Measurements from ENCODE around the gene MAP3K5.

Gene MAP3K5

DNA sequence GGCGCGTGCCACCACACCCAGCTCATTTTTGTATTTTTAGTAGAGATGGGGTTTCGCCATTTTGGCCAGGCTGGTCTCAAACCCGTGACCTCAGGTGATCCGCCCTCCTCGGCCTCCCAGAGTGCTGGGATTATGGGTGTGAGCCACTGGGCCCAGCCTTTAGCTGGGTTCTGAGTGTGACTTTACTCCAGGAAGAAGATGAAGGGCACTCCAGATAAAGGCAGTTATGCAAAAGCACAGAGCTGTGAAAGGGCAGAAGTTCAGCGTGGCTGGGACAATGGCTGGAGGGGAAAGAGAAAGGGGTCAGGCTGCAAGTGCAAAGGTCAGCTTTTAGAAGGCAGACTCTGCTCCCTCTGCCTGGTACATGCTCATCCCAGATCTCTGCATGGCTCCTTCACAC lies 39.7 kb downstream of the MAP3K5 start (continued):
- TF ChIP-seq, protein P1, sequence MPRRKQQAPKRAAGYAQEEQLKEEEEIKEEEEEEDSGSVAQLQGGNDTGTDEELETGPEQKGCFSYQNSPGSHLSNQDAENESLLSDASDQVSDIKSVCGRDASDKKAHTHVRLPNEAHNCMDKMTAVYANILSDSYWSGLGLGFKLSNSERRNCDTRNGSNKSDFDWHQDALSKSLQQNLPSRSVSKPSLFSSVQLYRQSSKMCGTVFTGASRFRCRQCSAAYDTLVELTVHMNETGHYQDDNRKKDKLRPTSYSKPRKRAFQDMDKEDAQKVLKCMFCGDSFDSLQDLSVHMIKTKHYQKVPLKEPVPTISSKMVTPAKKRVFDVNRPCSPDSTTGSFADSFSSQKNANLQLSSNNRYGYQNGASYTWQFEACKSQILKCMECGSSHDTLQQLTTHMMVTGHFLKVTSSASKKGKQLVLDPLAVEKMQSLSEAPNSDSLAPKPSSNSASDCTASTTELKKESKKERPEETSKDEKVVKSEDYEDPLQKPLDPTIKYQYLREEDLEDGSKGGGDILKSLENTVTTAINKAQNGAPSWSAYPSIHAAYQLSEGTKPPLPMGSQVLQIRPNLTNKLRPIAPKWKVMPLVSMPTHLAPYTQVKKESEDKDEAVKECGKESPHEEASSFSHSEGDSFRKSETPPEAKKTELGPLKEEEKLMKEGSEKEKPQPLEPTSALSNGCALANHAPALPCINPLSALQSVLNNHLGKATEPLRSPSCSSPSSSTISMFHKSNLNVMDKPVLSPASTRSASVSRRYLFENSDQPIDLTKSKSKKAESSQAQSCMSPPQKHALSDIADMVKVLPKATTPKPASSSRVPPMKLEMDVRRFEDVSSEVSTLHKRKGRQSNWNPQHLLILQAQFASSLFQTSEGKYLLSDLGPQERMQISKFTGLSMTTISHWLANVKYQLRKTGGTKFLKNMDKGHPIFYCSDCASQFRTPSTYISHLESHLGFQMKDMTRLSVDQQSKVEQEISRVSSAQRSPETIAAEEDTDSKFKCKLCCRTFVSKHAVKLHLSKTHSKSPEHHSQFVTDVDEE (CRISPR knock-in tag; IDR thresholded peaks at IDR 0.05), result no peak
- TF ChIP-seq ZC3H10 (CRISPR knock-in tag; IDR thresholded peaks at IDR 0.05), result no peak

DNA sequence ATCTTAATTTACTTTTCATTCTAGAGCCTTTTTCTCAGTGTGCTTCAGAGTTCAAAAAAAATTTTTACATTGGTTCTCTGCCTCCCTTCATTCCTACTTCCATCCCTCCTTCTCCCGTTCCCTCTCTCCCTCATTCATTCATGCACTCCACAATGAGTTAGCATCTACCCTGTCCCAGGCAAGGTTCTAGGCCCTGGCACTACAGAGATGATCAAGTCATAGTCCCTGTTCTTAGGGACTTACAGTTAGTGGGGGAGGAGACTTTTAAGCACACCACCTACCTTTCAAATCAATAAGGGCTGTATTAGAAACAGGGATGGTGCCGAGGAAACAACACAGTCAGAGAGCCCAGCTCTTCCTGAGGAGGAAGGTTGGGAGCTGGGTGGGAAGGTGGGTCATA lies 40.3 kb downstream of the MAP3K5 start:
- no peak for ATAC-seq
- TF ChIP-seq OSR1 (CRISPR knock-in tag; IDR thresholded peaks at IDR 0.05), result no peak
- no peak for TF ChIP-seq GLIS3 (CRISPR knock-in tag; IDR thresholded peaks at IDR 0.05)
- no peak for TF ChIP-seq ZNF8 (CRISPR knock-in tag; IDR thresholded peaks at IDR 0.05)
- TF ChIP-seq CSDC2 (CRISPR knock-in tag; IDR thresholded peaks at IDR 0.05), result no peak
- TF ChIP-seq, protein P2, sequence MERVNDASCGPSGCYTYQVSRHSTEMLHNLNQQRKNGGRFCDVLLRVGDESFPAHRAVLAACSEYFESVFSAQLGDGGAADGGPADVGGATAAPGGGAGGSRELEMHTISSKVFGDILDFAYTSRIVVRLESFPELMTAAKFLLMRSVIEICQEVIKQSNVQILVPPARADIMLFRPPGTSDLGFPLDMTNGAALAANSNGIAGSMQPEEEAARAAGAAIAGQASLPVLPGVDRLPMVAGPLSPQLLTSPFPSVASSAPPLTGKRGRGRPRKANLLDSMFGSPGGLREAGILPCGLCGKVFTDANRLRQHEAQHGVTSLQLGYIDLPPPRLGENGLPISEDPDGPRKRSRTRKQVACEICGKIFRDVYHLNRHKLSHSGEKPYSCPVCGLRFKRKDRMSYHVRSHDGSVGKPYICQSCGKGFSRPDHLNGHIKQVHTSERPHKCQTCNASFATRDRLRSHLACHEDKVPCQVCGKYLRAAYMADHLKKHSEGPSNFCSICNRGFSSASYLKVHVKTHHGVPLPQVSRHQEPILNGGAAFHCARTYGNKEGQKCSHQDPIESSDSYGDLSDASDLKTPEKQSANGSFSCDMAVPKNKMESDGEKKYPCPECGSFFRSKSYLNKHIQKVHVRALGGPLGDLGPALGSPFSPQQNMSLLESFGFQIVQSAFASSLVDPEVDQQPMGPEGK (CRISPR knock-in tag; IDR thresholded peaks at IDR 0.05; ENCODE audit: borderline replicate concordance), result no peak

DNA sequence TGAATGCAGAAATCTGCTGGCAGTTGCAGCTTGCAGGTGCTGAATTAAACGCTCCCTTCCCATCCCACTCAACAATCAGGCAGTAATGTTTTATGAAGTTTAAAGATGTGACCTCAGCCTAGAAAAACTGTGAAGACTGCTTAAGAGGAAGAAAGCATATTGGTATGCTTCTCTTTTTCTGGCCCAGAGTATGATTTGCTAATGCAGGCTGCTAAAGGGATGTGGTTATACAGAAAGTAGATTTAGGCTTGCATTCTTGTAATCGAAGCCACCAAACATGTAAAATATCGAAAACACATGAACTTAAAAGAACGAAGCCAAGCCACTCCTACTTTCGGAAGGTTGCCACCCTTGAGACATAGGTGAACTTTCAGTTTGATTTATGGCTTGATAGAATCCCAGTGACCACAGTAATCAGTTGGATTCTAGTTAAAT lies 40.7 kb downstream of the MAP3K5 start:
- ATAC-seq, result no peak
- TF ChIP-seq SNAI2 (CRISPR knock-in tag; IDR thresholded peaks at IDR 0.05) (no peak), ZFP30 (CRISPR knock-in tag; IDR thresholded peaks at IDR 0.05) (no peak), CSDC2 (CRISPR knock-in tag; IDR thresholded peaks at IDR 0.05) (no peak), ZNF70 (CRISPR knock-in tag; IDR thresholded peaks at IDR 0.05) (no peak), BACH2 (CRISPR knock-in tag; IDR thresholded peaks at IDR 0.05; ENCODE audit: borderline replicate concordance) (no peak), GLIS3 (CRISPR knock-in tag; IDR thresholded peaks at IDR 0.05) (no peak), ISL1 (CRISPR knock-in tag; IDR thresholded peaks at IDR 0.05) (no peak), PPARA (CRISPR knock-in tag; IDR thresholded peaks at IDR 0.05; ENCODE audit: borderline replicate concordance) (no peak), TOX (CRISPR knock-in tag; IDR thresholded peaks at IDR 0.05; ENCODE audit: borderline replicate concordance) (no peak)
- TF ChIP-seq, protein P1 (CRISPR knock-in tag; IDR thresholded peaks at IDR 0.05), result no peak
- TF ChIP-seq, protein P2 (CRISPR knock-in tag; IDR thresholded peaks at IDR 0.05; ENCODE audit: borderline replicate concordance), result no peak
- TF ChIP-seq, protein P3, sequence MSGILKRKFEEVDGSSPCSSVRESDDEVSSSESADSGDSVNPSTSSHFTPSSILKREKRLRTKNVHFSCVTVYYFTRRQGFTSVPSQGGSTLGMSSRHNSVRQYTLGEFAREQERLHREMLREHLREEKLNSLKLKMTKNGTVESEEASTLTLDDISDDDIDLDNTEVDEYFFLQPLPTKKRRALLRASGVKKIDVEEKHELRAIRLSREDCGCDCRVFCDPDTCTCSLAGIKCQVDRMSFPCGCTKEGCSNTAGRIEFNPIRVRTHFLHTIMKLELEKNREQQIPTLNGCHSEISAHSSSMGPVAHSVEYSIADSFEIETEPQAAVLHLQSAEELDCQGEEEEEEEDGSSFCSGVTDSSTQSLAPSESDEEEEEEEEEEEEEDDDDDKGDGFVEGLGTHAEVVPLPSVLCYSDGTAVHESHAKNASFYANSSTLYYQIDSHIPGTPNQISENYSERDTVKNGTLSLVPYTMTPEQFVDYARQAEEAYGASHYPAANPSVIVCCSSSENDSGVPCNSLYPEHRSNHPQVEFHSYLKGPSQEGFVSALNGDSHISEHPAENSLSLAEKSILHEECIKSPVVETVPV (CRISPR knock-in tag; IDR thresholded peaks at IDR 0.05), result no peak
- TF ChIP-seq, protein P4, sequence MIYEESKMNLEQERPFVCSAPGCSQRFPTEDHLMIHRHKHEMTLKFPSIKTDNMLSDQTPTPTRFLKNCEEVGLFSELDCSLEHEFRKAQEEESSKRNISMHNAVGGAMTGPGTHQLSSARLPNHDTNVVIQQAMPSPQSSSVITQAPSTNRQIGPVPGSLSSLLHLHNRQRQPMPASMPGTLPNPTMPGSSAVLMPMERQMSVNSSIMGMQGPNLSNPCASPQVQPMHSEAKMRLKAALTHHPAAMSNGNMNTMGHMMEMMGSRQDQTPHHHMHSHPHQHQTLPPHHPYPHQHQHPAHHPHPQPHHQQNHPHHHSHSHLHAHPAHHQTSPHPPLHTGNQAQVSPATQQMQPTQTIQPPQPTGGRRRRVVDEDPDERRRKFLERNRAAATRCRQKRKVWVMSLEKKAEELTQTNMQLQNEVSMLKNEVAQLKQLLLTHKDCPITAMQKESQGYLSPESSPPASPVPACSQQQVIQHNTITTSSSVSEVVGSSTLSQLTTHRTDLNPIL (CRISPR knock-in tag; IDR thresholded peaks at IDR 0.05; ENCODE audit: low read depth), result no peak
